ENCODE data around the gene FICD.
A peak's percentile ranks its signal among the peaks of the same experiment; 100 is the strongest.

FICD gene

GRCh38 chr12:108505129-108505528 lies 9.9 kb upstream of the FICD start:
- DNase-seq = no peak

GRCh38 chr12:108507971-108508642 lies 7.0 kb upstream of the FICD start:
- DNase-seq = no peak

DNA sequence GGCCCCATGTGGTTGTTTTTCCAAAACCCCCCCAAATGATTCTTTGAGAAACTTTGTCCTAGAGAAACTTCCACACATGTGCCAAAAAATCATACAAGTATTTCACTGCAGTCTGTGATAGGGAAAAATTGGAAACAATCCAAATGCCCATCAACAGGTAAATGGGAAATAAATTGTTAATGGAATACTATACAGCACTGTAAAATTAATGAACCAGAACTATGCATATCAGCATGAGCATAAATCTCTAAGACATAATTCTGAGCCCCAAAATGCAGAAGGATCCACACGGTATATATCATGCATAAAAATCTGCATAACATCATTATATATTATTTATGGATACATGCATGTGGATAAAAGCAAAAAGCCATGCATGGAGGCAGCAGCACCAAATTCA lies 5.3 kb upstream of the FICD start:
- DNase-seq = no peak

GRCh38 chr12:108510836-108511235 lies 4.2 kb upstream of the FICD start:
- DNase-seq = no peak

DNA sequence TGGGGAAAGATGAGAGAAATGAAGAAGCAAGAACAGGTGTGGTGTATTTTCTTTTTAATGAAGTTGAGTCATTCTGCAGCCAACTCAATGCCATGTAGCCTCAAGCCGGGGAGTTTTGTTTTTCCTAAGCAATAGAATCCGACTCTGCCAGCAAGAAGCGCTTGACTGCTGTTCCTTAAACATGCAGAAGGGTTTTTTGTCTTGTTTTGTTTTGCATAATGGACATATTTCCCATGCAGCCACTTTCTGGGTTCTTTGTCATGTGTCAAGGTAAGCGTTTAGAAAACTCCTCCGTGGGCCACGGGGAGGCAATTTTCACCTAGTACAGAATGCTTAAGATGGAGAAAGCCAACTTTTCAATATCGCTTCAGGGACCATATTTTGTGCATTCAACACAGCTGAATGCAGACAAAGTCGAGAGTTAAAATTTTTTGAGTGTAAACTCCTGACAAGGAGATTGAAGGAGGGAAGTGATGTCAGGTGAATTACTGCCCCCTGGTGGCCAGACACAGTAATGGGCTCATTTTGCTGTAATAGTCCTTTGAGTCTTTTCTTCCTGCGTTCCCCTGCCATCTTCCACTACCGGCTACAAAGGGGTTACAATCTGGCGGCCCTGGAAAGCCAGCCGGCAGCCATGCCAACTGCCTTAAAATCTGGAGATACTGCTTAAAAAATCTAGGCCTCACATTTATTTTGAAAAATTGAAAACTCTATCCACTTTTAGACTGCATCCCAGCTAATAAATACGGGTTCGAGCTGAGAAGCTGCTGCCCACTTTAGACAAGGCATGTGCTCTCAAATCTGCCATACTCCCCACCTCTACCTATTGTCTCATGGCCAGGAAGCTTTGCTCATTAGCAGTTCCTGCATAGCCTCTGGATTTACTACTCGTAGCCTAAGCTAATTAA lies 3.2 kb upstream of the FICD start:
- peak; percentile 70 for DNase-seq

DNA sequence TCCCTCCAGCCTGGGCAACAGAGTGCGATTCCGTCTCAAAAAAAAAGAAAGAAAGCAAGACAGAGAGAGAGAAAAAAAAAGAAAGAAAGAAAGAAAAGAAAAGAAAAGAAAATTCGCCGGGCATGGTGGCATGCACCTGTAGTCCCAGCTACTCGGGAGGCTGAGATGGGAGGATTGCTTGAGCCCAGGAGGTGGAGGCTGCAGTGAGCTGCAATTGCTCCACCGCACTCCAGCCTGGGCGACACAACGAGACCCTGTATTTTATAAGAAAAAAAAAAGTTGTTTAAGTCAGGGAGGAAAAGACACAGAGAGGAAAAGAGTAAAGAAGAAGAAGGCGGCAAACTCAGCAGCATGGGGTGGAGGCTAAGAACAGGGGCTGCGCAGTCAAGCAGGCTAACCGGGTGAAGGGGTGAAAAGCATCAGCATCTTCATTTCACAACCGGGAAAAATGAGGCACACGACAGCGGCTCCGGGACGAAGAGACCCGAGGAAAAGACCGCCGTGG lies 557 bp upstream of the FICD start:
- no peak for DNase-seq

DNA sequence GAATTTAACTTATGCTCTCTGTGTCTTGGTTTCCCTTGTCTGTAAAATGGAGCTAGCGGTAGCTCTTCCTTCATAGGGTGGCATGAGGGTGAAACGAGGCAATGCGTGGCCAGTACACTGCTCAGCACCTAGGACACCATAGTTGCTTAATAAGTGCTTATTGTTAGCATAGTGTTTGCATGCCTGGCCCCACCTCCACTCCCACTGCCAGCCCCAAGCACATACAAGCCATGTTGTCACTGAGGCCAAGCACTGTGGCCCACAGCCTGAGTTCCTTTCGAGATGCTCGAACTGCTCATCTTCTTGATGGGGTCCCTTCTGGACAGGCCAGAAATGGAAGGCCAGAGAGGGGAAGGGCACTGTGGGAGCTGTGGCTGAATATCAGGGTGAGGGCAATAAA lies 839 bp downstream of the FICD start:
- no peak for DNase-seq

DNA sequence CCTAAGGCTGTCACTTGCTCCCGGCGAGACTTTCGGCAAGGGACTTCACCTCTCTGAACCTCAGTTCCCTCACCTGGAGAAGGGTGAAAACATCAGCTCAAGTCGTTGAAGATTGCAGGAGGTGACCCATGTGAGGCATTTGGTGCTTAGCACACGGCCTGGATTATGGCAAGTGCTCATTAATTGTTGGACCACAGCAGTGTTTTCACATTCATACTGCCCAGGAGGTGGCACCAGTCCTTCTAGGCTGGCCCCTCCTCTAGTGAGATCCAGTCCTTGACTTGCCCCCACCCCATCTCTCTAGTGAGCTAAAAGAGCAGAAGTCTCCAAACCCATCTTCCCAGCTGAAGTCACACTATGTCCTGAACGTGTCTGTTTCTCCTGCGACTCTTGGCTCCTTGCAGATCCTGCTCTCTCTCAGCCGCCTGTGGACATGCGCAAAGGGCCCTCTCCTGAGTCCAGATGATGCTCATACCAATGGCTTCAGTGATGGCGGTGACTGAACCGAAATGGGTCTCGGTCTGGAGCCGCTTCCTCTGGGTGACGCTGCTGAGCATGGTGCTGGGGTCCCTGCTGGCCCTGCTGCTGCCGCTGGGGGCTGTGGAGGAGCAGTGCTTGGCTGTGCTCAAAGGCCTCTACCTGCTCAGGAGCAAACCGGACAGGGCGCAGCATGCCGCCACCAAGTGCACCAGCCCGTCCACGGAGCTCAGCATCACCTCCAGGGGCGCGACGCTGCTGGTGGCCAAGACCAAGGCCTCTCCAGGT lies 1.6 kb downstream of the FICD start:
- DNase-seq = no peak

- DNase-seq = no peak
These were observed 2.4 kb downstream of the FICD start for GRCh38 chr12:108517288-108518100.

- DNase-seq = no peak
These were observed 3.1 kb downstream of the FICD start for GRCh38 chr12:108518101-108518715.

GRCh38 chr12:108518716-108519496 lies 3.8 kb downstream of the FICD start:
- no peak for DNase-seq

- no peak for DNase-seq
These were observed 4.5 kb downstream of the FICD start for GRCh38 chr12:108519558-108519957.

DNA sequence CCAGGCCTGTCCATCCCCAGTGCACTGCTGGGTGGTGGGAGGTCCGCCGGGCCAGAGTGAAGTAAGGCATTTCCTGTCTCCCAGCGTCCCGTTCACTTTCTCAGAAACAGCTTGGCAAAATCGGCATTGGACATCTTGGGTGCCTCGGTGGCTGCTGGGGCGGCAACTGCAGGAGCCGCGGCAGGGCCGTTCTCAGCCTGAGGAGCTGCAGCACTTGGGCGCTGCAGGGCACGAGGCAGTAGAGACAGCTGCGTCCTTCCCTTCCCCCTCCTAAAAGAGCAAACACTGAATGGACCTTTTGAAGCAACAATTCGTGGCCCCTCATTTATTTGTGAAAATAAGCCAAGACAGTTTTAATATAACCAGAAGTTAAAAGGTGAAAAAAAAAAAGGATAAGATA lies 8.3 kb downstream of the FICD start:
- DNase-seq = no peak

- DNase-seq = no peak
These were observed 10.6 kb downstream of the FICD start for GRCh38 chr12:108525681-108526080.

DNA sequence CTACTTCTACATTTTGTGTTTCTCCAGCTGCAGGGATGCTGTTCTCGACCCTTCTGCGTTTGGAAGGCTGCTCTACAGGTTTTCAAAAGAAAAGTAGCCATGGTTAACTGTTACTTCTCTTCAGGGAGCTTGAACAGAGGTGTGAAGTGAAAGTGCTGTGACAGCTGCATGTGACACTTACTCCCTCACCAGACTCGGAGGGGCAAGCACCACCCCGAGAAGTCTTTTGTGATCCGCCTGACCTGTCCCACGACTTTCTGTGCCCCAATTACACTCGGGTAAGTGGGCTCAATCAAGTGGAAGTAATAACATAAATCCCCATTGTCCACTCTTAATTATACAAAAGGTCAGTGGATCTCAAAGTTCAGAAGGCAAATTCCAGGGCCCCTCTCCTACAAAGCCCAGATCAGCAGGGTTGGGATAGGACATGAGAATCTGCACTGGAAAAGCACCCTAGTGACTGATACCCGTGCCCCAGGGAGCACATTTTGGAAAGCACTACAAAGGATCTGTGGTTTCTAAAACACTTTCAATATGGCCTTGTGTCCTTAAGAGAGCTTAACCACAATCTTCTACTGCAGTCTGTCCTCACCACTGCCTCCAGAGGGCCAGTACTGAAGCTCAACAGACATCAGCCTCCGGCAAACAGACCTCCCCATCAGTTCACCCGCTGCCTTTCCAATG lies 11.5 kb downstream of the FICD start:
- DNase-seq = no peak

- no peak for DNase-seq
These were observed 12.1 kb downstream of the FICD start for GRCh38 chr12:108527166-108527496.

- DNase-seq = no peak
These were observed 15.1 kb downstream of the FICD start for GRCh38 chr12:108530161-108530560.

DNA sequence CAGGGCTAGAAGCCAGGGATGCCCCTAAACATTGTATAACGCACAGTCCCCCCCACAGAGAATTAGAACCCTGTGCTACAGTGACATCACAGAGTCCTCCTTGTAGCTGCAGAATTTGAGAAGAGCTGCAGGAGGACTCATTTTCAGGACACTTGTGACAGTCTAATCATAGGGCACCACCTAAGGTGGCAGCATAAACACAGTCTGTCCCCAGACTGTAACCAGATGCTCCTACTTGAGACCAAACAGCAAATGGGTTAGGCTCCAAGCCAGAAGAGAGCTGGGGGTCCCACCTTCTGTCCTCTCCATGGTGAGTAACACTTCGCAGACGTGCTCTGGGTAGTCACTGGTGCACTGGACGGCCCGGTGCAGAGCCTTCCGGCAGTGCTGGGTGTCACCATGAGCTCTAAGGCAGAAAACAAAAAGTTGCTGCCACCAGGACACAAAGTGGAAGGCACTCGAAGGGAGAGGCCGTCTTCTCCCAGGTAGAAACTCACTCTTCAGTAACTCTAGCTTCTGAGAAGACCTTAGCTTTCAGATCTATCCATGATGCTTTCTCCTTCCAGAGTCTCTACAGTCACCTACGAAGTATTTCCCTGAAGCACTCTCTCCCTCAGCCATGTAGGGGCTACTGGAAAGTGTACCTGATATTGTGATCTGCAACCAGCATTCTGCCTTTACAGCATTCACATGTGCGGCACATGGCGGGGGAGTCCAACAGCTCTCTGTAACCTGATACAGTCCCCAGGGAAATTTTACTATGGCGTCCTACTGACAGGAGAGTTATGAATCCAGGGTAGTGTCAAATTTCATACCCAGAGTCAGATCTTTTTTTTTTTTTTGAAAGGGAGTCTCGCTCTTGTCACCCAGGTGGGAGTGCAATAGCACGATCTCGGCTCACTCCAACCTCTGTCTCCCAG lies 17.1 kb downstream of the FICD start:
- no peak for DNase-seq

- DNase-seq = no peak
These were observed 23.1 kb downstream of the FICD start for GRCh38 chr12:108538146-108538545.
